HG02840 (cell line): Measurements from ENCODE around the gene STOX2.

Experiments used
- ATAC-seq: cut with Tn5 transposase; IDR thresholded peaks from one replicate; pipeline ENCODE4 v1.9.1; 2021; ENCODE audit warnings: mild to moderate bottlenecking, moderate library complexity, moderate number of reproducible peaks; ENCODE audit not compliant: unreplicated experiment, low FRiP score

STOX2 gene

GRCh38 chr4:183889190-183889589 is 15.9 kb upstream of the STOX2 start:
- ATAC-seq: no peak

- no peak for ATAC-seq
These were observed 7.9 kb upstream of the STOX2 start for GRCh38 chr4:183897193-183897592.

DNA sequence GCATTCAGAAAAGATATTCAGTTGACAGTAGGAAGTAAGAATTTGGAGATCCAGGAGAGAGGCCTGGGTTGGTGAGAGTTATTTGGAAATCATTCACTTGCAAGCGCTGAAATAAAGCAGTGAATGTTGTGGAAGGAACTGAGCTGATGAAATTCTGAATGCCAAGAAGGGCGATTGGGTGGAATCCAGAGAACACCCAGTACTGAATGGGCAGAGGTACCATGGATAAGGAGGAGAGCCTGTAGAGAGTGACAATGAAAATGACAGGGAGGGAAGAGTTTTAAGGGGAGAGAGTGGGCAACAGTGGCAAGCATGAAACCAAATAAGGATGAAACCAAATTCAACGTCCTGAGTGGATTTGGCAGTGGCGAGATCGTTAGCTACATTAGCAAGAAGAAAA is 6.7 kb upstream of the STOX2 start:
- ATAC-seq: no peak

DNA sequence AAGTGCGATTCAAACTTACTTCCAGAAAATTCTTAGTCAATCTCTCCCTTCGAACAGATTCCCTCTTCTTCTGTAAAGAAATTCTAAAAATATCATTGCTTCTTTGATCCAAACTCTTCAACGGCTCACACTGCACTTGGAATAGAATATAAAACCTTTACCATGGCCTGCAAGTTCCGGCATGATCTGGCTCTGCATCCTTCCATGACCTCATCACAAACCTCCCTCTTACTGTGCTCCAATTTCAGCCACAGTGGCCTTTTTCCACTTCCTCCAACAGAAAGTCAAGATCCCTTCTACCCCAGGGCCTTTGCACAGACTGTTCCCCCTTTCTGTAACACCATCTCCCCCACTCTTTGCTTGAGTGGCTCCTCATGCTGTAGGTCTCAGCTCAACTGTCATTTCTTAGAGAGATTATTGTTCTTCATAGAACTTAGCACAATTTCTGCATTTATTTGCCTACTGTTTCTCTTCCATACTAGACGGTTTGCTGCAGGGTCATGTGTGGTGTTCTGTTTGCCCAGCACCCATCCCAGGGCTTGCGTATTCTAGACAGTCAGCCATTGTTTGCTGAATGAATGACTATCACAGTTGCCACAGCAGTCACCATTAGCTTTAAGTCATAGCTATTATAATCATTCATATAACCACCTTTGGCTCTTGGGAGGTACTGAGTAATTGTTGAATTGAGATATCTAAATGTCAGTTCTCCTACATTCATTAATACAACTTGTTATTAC is 1.9 kb upstream of the STOX2 start:
- no peak for ATAC-seq

- ATAC-seq: no peak
These were observed 734 bp downstream of the STOX2 start for GRCh38 chr4:183905593-183906488.

GRCh38 chr4:183906489-183906738 is 1.3 kb downstream of the STOX2 start:
- no peak for ATAC-seq

DNA sequence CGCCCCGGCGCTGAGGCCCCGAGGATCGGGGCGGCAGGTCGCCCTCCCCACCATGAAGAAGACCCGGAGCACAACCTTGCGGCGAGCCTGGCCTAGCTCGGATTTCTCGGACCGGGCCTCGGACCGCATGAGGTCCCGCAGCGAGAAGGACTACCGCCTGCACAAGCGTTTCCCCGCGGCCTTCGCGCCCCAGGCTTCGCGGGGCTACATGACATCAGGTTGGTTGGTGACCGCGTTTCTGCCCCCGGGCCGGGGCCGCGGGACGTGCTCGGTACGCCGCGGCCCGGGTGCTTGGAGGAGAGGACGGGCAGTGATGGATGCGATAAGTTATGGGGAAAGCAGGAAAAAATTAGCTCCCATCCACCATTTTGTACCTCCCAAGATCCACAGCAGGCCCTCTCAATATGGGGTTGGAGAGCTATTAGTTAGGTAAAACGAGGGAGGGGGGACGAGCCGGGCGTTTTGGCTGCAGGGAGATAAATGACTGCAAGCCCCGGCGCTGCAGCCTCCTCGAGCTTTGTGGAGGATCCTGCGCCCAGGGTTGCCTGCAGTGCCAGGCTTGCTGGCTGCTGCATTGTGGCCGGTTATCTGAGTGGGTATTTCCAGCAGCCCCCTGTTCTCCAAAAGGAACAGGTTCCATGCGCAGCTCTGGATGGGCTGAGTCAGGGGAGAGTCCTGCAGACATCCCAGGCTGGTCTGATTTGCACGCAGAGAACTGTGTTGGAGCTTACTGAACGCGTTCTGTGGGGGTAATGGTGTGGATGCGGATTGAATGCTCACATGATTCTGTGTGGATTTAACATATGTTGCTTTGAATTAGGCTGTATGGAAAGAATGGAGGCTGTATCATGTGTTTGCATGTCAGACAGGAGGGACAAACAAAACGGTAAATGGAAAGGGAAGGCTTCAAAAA is 1.9 kb downstream of the STOX2 start:
- ATAC-seq: no peak

DNA sequence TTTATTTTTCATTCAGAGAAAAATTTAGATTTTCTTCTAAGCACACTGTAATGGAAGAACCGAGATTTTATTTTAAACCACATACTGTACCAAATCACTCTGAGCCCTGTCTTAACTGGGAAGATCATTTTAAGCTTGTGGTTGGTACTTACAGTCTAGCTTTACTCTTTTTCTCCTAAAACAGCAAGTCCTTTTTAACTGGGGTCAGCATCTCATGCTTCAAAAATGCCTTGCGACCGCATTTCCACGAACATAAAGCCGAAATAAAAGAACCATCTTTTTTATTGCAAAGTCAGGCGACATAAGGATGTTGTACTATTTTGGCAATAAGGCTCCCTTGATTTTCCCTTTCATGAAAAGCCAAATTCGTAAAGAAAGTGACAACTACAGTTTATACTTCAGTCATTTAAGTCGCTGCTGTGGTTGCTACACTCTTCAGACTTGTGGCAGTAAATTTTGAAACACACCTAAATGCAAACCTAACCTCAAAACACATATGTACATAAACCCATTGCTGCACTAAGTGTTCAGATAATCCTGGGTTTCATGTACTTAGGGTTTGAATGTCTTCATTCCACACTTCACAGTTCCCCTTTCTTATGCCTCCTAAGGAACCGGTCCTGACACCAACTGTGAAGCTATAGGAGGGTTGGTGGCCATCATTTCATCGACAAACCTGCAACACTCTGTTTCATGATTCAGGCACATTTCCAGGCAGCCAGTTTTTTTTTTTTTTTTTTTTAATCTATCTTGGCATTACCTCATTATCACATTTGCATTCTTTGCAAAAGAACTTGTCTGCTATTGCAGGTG is 3.0 kb downstream of the STOX2 start:
- ATAC-seq: no peak

DNA sequence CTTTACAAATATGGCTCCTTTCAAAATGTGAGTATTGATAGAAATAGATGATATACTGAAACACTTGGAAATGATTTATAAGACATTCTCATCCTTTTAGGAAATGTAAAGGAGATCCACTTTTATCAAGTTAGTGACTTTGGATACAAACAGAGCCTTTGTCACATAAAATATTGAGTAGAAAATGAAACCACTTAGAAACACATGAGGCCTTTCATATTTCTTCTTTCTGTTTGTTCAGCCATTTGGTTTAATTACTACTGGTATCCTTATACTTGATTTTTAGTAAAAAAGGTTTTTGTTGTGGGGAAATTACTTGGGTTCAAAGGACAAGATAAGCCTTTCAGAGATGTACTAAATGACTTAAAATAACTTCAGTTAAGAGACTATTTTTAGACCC is 4.1 kb downstream of the STOX2 start:
- ATAC-seq: no peak

DNA sequence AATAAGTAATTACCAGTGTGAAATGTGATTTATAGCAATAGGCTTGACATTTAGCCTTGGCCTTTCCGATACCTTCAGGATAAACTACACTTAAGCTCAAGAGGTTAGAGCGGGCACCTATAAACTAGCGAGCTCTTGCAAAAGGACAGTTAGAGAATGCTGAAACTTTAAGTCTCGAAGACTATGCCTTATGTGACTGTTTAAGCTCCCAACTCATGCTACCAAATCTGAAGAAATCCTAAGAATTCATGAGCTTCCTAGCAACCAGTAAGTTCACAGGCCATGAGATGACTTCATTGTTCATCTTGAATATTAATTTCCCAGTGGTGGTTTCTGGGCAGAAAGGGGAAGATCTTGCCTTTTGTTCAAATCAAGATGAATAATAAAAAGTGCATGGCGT is 4.7 kb downstream of the STOX2 start:
- no peak for ATAC-seq

- ATAC-seq: no peak
These were observed 7.5 kb downstream of the STOX2 start for GRCh38 chr4:183912585-183912984.

DNA sequence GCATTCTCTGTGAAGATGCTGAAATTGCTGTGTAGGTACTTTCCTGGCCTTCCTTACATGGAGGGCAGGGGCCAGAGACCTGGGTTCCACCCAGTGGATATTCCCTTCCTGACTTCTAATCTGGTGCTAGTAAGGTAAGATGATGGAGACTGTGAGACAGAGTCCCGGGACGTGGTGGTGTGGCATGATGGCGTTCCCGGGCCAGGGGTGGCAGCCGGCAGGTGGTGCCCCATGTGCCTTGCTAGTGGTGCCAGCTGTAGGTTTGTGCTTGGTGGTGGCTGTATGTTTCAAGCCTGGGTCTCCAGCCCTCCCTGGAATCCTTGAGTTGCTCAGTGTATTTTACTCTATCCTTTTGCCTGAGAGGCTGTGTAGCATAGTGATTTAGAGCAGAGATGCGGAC is 10.9 kb downstream of the STOX2 start:
- ATAC-seq: no peak

- no peak for ATAC-seq
These were observed 13.6 kb downstream of the STOX2 start for GRCh38 chr4:183918696-183919095.

DNA sequence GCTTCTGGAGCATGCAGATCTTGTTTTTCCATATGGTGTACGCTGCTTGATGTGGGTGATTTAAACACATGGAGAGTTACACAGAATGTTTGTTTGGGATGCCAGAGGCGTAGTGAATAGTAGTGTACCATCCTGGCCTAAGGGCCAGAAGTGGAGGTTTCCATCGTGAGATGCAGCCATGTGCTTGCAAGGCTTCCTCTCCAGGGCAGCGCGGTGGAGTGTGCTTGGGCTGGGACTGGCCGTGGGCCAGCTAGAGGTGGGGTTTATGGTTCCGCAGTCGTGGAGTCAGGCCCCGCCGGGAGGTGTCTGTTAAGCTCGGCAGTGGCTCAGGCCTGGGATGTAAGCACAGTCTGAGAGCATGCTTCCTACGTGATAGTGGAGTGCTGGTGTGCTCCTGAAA is 14.0 kb downstream of the STOX2 start:
- ATAC-seq: no peak

GRCh38 chr4:183920512-183920911 is 15.4 kb downstream of the STOX2 start:
- no peak for ATAC-seq

DNA sequence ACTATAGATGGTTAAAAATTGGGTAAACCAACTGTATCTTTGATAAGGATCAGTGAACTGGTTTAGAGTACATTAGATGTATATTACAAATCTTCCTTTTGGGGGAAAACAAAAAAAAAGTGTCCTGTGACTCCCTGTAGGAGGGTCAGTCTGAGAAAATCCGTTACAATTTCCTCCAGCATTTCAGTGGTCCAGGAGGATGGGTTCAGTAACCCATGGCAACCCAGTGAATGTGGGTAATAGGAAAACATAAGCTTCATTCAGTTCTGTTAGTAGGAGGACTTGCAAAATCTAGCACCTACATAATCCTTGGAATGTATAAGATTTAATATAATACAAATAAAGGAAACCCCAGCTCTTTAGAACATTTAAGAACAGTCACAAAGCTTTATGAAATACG is 16.2 kb downstream of the STOX2 start:
- ATAC-seq: no peak

DNA sequence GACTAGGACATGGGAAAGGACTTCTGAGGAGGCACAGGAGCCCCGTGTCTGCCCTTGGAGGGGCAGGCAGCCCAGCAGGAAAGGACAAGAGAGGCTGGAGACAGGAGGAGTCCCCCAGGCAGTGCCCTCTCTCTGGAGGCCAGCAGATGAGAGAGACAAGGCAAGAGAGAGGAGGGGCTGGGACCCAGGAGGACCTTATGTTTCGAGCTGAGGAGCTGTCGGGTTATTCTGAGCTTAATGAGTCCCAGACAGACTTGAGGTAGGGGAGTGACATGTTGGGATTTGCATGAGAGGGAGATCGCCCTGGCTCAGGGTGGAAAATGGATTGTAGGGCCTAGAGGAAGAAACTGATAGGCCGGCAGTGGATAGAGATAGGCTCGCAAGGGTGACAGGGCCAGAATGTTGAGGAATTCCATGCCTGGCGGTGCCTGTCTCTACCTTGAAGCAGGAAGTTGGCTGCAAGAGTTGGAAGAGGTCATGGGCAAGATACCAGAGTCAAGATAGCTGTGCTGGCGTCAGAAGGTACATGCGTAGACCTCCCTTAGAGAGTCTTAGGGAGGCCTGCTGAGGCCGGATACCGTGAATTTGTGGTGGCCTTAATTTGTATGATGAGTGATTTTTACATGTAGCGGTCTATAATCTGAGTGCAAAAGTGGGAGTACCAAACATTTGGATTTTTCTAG is 19.4 kb downstream of the STOX2 start:
- ATAC-seq: no peak

GRCh38 chr4:183926950-183927349 is 21.8 kb downstream of the STOX2 start:
- no peak for ATAC-seq

DNA sequence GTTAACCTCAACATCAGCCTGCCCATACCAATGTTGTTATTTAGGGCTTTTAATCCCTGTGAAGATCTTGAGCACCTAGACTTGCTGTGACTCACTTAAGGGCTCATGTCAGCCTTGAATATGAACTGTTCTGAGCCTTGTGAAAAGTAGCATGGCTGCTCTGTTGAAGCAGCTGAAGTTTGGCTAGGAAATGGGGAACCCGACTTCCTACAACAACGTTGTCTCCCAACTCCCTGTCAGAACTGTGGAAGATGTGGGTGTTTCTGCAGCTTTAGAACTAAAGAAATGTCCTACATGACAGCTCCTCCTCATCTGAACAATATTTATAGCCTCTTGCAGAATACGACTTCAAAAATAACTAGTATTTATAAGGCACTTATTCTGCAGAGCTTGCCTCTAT is 27.5 kb downstream of the STOX2 start:
- ATAC-seq: no peak

DNA sequence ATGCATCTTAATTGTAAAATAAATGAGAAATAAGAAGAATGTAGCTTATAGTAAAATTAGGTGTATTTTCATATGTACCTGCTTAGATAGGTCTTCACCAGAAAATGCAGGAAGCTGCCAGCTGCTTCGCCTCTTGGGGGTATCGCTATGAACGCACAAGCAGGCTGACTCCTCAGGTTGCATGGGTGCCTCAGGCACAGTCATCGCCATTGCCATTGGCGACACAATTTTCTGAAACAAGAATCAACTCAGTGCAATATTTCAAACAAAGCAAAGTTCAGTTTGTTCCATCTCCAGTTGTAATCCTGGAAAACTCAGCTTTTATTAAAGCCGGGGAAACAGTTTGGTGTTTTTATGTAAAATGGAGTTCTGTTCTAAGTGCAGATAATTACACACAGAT is 29.7 kb downstream of the STOX2 start:
- ATAC-seq: no peak
